ENCODE measurements around the gene MCTP2. TPM values are rescaled to one million over a fixed set of nuclear protein-coding genes. Genes with fewer than 3 reads are reported as not detected.

The MCTP2 gene
- total and polyA plus RNA-seq, 2 of the 8 experiments (the other 6 are each of a cell fraction or from before 2014, with no cell fraction given), result 3.4 to 4.5 TPM

- Histone ChIP-seq H3K9ac (replicated peaks in 1 of 4; ENCODE audit: extremely low read depth in 1 of 4, low read depth in 3 of 4, low read length in 3 of 4) (no peak overlapping the region), H2BK15ac (ENCODE audit: low read length) (no peak overlapping the region), H3K4me2 (ENCODE audit: insufficient read depth in 1 of 2, low read depth in 2 of 2, low read length in 2 of 2) (no peak overlapping the region), H3K36me3 (ENCODE audit: control insufficient read depth in 2 of 4, insufficient read depth in 4 of 4, low read length in 3 of 4) (no peaks in the 10 kb centered on the region), H2BK12ac (ENCODE audit: low read depth, low read length) (no peak overlapping the region), H3K14ac (ENCODE audit: insufficient read length) (no peak overlapping the region), H4K20me1 (replicated peaks in 1 of 2; ENCODE audit: control insufficient read depth in 1 of 2, insufficient read depth in 2 of 2, low read length in 2 of 2) (no peaks in the 10 kb centered on the region), H3K4ac (replicated peaks; ENCODE audit: insufficient read length, low read depth, low read length) (no peak overlapping the region), H3K18ac (ENCODE audit: extremely low read depth, low read length) (no peak overlapping the region), H4K91ac (replicated peaks; ENCODE audit: insufficient read length, low read length) (no peak overlapping the region), H2AFZ (ENCODE audit: low read length) (no peak overlapping the region), H3K23ac (ENCODE audit: insufficient read length) (no peak overlapping the region), H2AK5ac (ENCODE audit: low read depth, low read length) (no peak overlapping the region), H2BK5ac (ENCODE audit: low read depth, low read length) (no peak overlapping the region), H3K79me1 (ENCODE audit: low read depth, low read length) (no peaks in the 10 kb centered on the region), H3K4me3 (ENCODE audit: extremely low read depth in 1 of 4, insufficient read depth in 2 of 4, low read depth in 3 of 4, low read length in 4 of 4) (no peak overlapping the region), H4K5ac (ENCODE audit: insufficient read length, low read depth, low read length) (no peak overlapping the region), H4K8ac (ENCODE audit: extremely low read depth, insufficient read depth, low read length) (no peak overlapping the region), H3K4me1 (replicated peaks in 1 of 4; ENCODE audit: control insufficient read depth in 3 of 4, insufficient read depth in 4 of 4, low read length in 3 of 4) (no peaks in the 10 kb centered on the region), H3K27ac (ENCODE audit: low read depth, low read length) (no peak overlapping the region), H2BK20ac (ENCODE audit: low read length) (no peak overlapping the region), H3K23me2 (ENCODE audit: low read depth, low read length) (no peaks in the 10 kb centered on the region), H3K56ac (replicated peaks; ENCODE audit: insufficient read length, low read depth, low read length) (no peak overlapping the region), H3K79me2 (ENCODE audit: control insufficient read depth in 1 of 2, insufficient read depth in 2 of 2, low read length in 2 of 2) (no peaks in the 10 kb centered on the region), H3K9me3 (ENCODE audit: insufficient read depth in 2 of 2, low read depth in 1 of 2, low read length in 1 of 2) (no peaks in the 10 kb centered on the region; a peak in 1 of 4 replicates), H2BK120ac (replicated peaks; ENCODE audit: low read depth, low read length) (no peak overlapping the region), H3K27me3 (replicated peaks in 1 of 4; ENCODE audit: control insufficient read depth in 3 of 4, extremely low read depth in 1 of 4, insufficient read depth in 3 of 4, low read length in 3 of 4) (no peaks in the 10 kb centered on the region)
- TF ChIP-seq SP1 (IDR thresholded peaks at IDR 0.05; ENCODE audit: low read depth, low read length) (no peak), TAF7 (optimal IDR thresholded peaks at IDR 0.05; ENCODE audit: borderline replicate concordance, low read depth, low read length) (no peak), KDM1A (IDR thresholded peaks at IDR 0.05; ENCODE audit: borderline replicate concordance, low read length) (no peak), BACH1 (IDR thresholded peaks at IDR 0.05; ENCODE audit: low read length) (no peak), KDM4A (IDR thresholded peaks at IDR 0.05; ENCODE audit: low read depth, low read length, severe bottlenecking) (no peak), JUND (IDR thresholded peaks at IDR 0.05; ENCODE audit: low read length) (no peak), SP4 (IDR thresholded peaks at IDR 0.05; ENCODE audit: low read length) (no peak), CHD2 (IDR thresholded peaks at IDR 0.05; ENCODE audit: low read length) (no peak), YY1 (IDR thresholded peaks at IDR 0.05; ENCODE audit: low read depth, low read length) (no peak), ASH2L (IDR thresholded peaks at IDR 0.05; ENCODE audit: low read length) (no peak), CREB1 (IDR thresholded peaks at IDR 0.05) (no peak), ATF3 (IDR thresholded peaks at IDR 0.05; ENCODE audit: insufficient read depth, low read depth, low read length) (no peak), SIX5 (IDR thresholded peaks at IDR 0.05; ENCODE audit: low read depth, low read length) (no peak)
- no peak for DNase-seq (ENCODE audit: low read depth in 1 of 2, low spot score in 2 of 2)
- ChIA-PET POLR2A (ENCODE audit: partially characterized antibody) (no interaction called here), CTCF (ENCODE audit: partially characterized antibody) (interaction anchor here (0.6 to 1.3 kb wide), 2 partner anchors 155 to 167 kb away, joined by 3 to 4 read pairs; no protein-coding TSS in a partner anchor)
- 78% methylated on average over 3 of the region's 3 CpGs; no CpG with 5 or more reads in 1 of the 2 experiments for WGBS, 2 experiments (ENCODE audit: extremely low coverage in 1 of 2, insufficient coverage in 1 of 2, insufficient read length in 1 of 2, insufficient replicate concordance in 2 of 2, low coverage in 1 of 2, low lambda C conversion rate in 2 of 2, missing lambda C conversion rate in 1 of 2)
- FAIRE-seq, result no peak
These were observed 185.5 kb downstream of the MCTP2 start for GRCh38 chr15:94416820-94417219.
